ENCODE data around the gene CLEC10A.

- TF ChIP-seq CHD1 (IDR thresholded peaks at IDR 0.05; ENCODE audit: low read depth, low read length) (no peak), MXI1 (IDR thresholded peaks at IDR 0.05; ENCODE audit: low read depth, low read length) (no peak), ATF3 (IDR thresholded peaks at IDR 0.05; ENCODE audit: borderline replicate concordance, extremely low read depth, low read depth, low read length) (no peak), POLR2A (IDR thresholded peaks at IDR 0.05; ENCODE audit: low read depth, low read length) (no peak), USF2 (IDR thresholded peaks at IDR 0.05; ENCODE audit: borderline replicate concordance, low read depth, low read length) (no peak), E2F4 (IDR thresholded peaks at IDR 0.05; ENCODE audit: low read depth, low read length) (no peak), CTCF (IDR thresholded peaks at IDR 0.05 in 2 of 3, conservative IDR thresholded peaks at IDR 0.05 in 1 of 3; ENCODE audit: control insufficient read depth in 2 of 3, extremely low read depth in 1 of 3, insufficient read depth in 1 of 3, low read depth in 3 of 3, low read length in 3 of 3) (no peak), TARDBP (IDR thresholded peaks at IDR 0.05; ENCODE audit: borderline replicate concordance) (no peak), CHD2 (IDR thresholded peaks at IDR 0.05; ENCODE audit: borderline replicate concordance, low read depth, low read length) (no peak), EZH2 (IDR thresholded peaks at IDR 0.05; ENCODE audit: borderline replicate concordance, control insufficient read depth, low read depth, low read length) (no peak), CBX3 (IDR thresholded peaks at IDR 0.05; ENCODE audit: borderline replicate concordance, low read depth) (no peak), CEBPB (IDR thresholded peaks at IDR 0.05; ENCODE audit: borderline replicate concordance in 1 of 2, low read depth in 2 of 2, low read length in 2 of 2) (no peak)
Measured at GRCh38 chr17:7120123-7120522, 40.1 kb upstream of the CLEC10A start.
